GM23338 (cell line): Measurements from ENCODE around the gene EBPL. TPM values are rescaled to one million over a fixed set of nuclear protein-coding genes. Genes with fewer than 3 reads are reported as not detected.

Experiments used
- CREB1 ChIP-seq: fragments of 250-450 bp; sonication (Bioruptor Pico); IDR thresholded peaks from 2 replicates; pipeline ENCODE4 v1.5.0; 2020; ENCODE audit warnings: low read depth, mild to moderate bottlenecking, moderate library complexity
- ETS1 ChIP-seq: IDR thresholded peaks from 2 replicates; pipeline ENCODE4 v1.6.1; 2016; ENCODE audit warnings: antibody characterized with exemption
- EZH2 ChIP-seq: fragments of 200-600 bp; sonication (generic); IDR thresholded peaks from one replicate; pipeline ENCODE4 v1.8.0; 2017; ENCODE audit warnings: antibody characterized with exemption, mild to moderate bottlenecking, low read depth; ENCODE audit not compliant: unreplicated experiment
- NANOG ChIP-seq: IDR thresholded peaks from 2 replicates; pipeline ENCODE4 v1.6.1; 2016; ENCODE audit warnings: antibody characterized with exemption, borderline replicate concordance
- ZNF114 ChIP-seq: fragments of 250-450 bp; sonication (Bioruptor Pico); IDR thresholded peaks from 2 replicates; pipeline ENCODE4 v1.5.0; 2020; ENCODE audit warnings: mild to moderate bottlenecking, moderate library complexity
- ZNF462 ChIP-seq: fragments of 250-450 bp; sonication (Bioruptor Pico); IDR thresholded peaks from 2 replicates; pipeline ENCODE4 v1.5.0; 2020; ENCODE audit warnings: mild to moderate bottlenecking, moderate library complexity
- polyA plus RNA-seq: library from polyadenylated mRNA; unstranded; fragments of >200 nt; fragmentation: Nextera tagmentation; extraction: Ambion mirVana; gene quantifications from 2 replicates; pipeline ENCODE4 v1.2.1, GENCODE V29; 2016
- total RNA-seq: library from RNA; depleted of rRNA; stranded (reverse); fragments of >200 nt; shearing (Covaris generic); gene quantifications from 2 replicates; pipeline ENCODE4 v1.2.3, GENCODE V29; 2014

Gene EBPL
- total and polyA plus RNA-seq, 2 experiments from 2014 or later = 231 to 245 TPM

- no peak for TF ChIP-seq ETS1
- TF ChIP-seq CREB1 (CRISPR knock-in tag) = no peak
- no peak for TF ChIP-seq ZNF114
- TF ChIP-seq ZNF462 (CRISPR knock-in tag) = no peak
- TF ChIP-seq NANOG = no peak
- TF ChIP-seq EZH2 = no peak
These were observed 61.9 kb downstream of the EBPL start (continued) for GRCh38 chr13:49629196-49629938.
